Mesendoderm (in vitro differentiated cells): ENCODE data around the gene KRT80.

Experiments used
- DNase-seq: peaks from one replicate; pipeline ENCODE4 v3.0.0; 2013
- H2AK5ac ChIP-seq: 2 replicates; pipeline ENCODE4 v1.6.1; 2013; ENCODE audit warnings: low read length, inconsistent platforms
- H2BK120ac ChIP-seq: 2 replicates; pipeline ENCODE4 v1.6.1; 2013; ENCODE audit warnings: low read depth, mild to moderate bottlenecking, low read length, moderate library complexity, mixed read lengths
- H2BK15ac ChIP-seq: replicated peaks from 2 replicates; pipeline ENCODE4 v1.6.1; 2013; ENCODE audit warnings: low read depth, mild to moderate bottlenecking, moderate library complexity
- H2BK5ac ChIP-seq: 2 replicates; pipeline ENCODE4 v1.6.1; 2013; ENCODE audit warnings: low read length, inconsistent platforms
- H3K18ac ChIP-seq: 2 replicates; pipeline ENCODE4 v1.6.1; 2013; ENCODE audit warnings: mild to moderate bottlenecking, low read length, mixed read lengths
- H3K23ac ChIP-seq: one replicate; pipeline ENCODE4 v1.6.1; 2013; ENCODE audit warnings: low read length
- H3K27ac ChIP-seq: 2 replicates; pipeline ENCODE4 v1.5.1; 2013; ENCODE audit warnings: low read depth, mild to moderate bottlenecking, inconsistent platforms, low read length, moderate library complexity
- H3K27me3 ChIP-seq: 2 replicates; pipeline ENCODE4 v1.6.1; 2013; ENCODE audit warnings: low read length, control low read depth, mild to moderate bottlenecking, inconsistent platforms; ENCODE audit not compliant: insufficient read depth, poor library complexity
- H3K36me3 ChIP-seq: 2 replicates; pipeline ENCODE4 v1.6.1; 2013; ENCODE audit warnings: low read length, inconsistent platforms; ENCODE audit not compliant: control insufficient read depth, insufficient read depth
- H3K4ac ChIP-seq: one replicate; pipeline ENCODE4 v1.6.1; 2013; ENCODE audit warnings: low read depth, mild to moderate bottlenecking, low read length, moderate library complexity
- H3K4me1 ChIP-seq: 2 replicates; pipeline ENCODE4 v1.6.1; 2013; ENCODE audit warnings: low read depth, low read length, inconsistent platforms; ENCODE audit not compliant: control insufficient read depth
- H3K4me2 ChIP-seq: 2 replicates; pipeline ENCODE4 v1.6.1; 2013; ENCODE audit warnings: low read length
- H3K4me3 ChIP-seq: 2 replicates; pipeline ENCODE4 v1.5.1; 2013; ENCODE audit warnings: mild to moderate bottlenecking, low read length
- H3K56ac ChIP-seq: one replicate; pipeline ENCODE4 v1.6.1; 2013; ENCODE audit warnings: low read length
- H3K79me1 ChIP-seq: 2 replicates; pipeline ENCODE4 v1.6.1; 2013; ENCODE audit warnings: low read length, inconsistent platforms
- H3K79me2 ChIP-seq: 2 replicates; pipeline ENCODE4 v1.6.1; 2013; ENCODE audit warnings: mild to moderate bottlenecking, low read length; ENCODE audit not compliant: control insufficient read depth, insufficient read depth
- H3K9ac ChIP-seq: 2 replicates; pipeline ENCODE4 v1.6.1; 2013; ENCODE audit warnings: low read length, inconsistent platforms
- H4K5ac ChIP-seq: one replicate; pipeline ENCODE4 v1.6.1; 2013; ENCODE audit warnings: low read length
- H4K8ac ChIP-seq: one replicate; pipeline ENCODE4 v1.6.1; 2013; ENCODE audit warnings: low read depth, mild to moderate bottlenecking, control low read depth, low read length, moderate library complexity
- WGBS: extraction: QIAGEN DNeasy Blood & Tissue Kit; methylation state at CpG from one replicate; pipeline ENCODE4 v1.1.7; 2013; ENCODE audit warnings: low lambda C conversion rate, missing lambda C conversion rate; ENCODE audit not compliant: insufficient coverage; ENCODE audit errors: extremely low coverage; 5-methylcytosine and 5-hydroxymethylcytosine counted together

The KRT80 gene

DNA sequence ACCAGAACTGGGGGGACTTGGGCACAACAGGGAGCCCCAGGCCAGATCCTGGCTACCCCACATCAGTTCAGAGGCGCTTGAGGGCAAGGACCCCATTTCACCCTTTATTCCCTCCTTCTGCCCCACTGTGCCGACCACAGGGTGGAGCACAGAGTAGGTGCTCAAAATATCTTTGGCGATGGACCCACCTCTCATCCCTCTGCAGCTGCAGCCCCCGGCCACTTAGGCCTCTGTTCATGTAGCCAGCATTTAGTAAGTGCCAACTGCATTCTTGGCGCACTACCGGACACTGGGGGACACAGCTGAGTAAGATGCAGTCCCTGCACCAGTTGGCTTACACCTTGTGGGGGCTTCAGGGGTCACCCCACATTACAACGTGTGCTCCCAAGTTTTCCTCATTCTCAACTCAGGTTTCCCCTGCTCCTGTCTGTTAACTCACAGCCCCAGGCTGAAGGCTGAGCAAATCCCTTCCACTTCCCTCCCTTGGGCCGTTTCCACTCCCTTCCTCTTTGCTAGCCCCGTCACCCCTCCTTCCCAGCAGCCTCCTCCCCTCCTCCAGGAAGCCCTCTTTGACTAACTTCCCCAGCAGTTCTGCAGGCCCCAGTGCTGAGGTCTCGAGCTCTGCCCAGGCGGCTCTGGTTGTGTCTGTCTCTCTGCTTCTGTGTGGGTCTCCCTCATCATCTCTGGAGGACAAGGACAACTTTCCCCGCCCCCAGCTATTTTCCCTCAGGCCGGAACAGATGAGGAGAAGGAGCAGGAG lies 26.5 kb downstream of the KRT80 start:
- Histone ChIP-seq H3K4me1 (peaks cover 1% of the 10 kb centered on the region), H3K27ac (no peak overlapping the region), H3K18ac (no peak overlapping the region), H3K79me1 (no peaks in the 10 kb centered on the region), H3K4me3 (no peak overlapping the region), H2BK120ac (no peak overlapping the region), H2BK15ac (no peak overlapping the region), H2BK5ac (no peak overlapping the region), H4K8ac (no peak overlapping the region), H3K4ac (peak overlapping the region; percentile 5), H3K9ac (no peak overlapping the region), H3K4me2 (no peak overlapping the region), H3K23ac (no peak overlapping the region), H4K5ac (no peak overlapping the region), H3K36me3 (no peaks in the 10 kb centered on the region), H3K56ac (no peak overlapping the region), H3K79me2 (no peaks in the 10 kb centered on the region), H3K27me3 (no peaks in the 10 kb centered on the region), H2AK5ac (no peak overlapping the region)
- WGBS: no CpG with 5 or more reads among the region's 13 CpGs
- DNase-seq: no peak

- H3K4me2 ChIP-seq: no peak overlapping the region
- peaks cover 1% of the 10 kb centered on the region for H3K4me1 ChIP-seq
- H3K23ac ChIP-seq: no peak overlapping the region
- no peak overlapping the region for H2BK5ac ChIP-seq
- H3K79me2 ChIP-seq: no peaks in the 10 kb centered on the region
- H4K5ac ChIP-seq: no peak overlapping the region
- WGBS: no CpG with 5 or more reads among the region's 13 CpGs
- no peaks in the 10 kb centered on the region for H3K27me3 ChIP-seq
- no peaks in the 10 kb centered on the region for H3K36me3 ChIP-seq
- H3K79me1 ChIP-seq: no peaks in the 10 kb centered on the region
- no peak overlapping the region for H4K8ac ChIP-seq
- no peak overlapping the region for H2BK120ac ChIP-seq
- no peak overlapping the region for H3K27ac ChIP-seq
- no peak overlapping the region for H2AK5ac ChIP-seq
- no peak overlapping the region for H3K4me3 ChIP-seq
- no peak overlapping the region for H3K18ac ChIP-seq
- H3K4ac ChIP-seq: peak overlapping the region; percentile 5
- H2BK15ac ChIP-seq: no peak overlapping the region
- no peak overlapping the region for H3K9ac ChIP-seq
- DNase-seq: peak; percentile 84
- no peak overlapping the region for H3K56ac ChIP-seq
Measured at GRCh38 chr12:52164624-52165023, 27.2 kb downstream of the KRT80 start.

GRCh38 chr12:52162981-52163380 lies 28.8 kb downstream of the KRT80 start:
- Histone ChIP-seq H3K4me2 (no peak overlapping the region), H2AK5ac (no peak overlapping the region), H3K56ac (peak overlapping the region; percentile 28), H4K8ac (no peak overlapping the region), H3K18ac (no peak overlapping the region), H2BK15ac (no peak overlapping the region), H4K5ac (no peak overlapping the region), H3K36me3 (no peaks in the 10 kb centered on the region), H3K4me3 (no peak overlapping the region), H3K23ac (no peak overlapping the region), H3K9ac (no peak overlapping the region), H3K4ac (peak overlapping the region; percentile 62), H3K79me2 (no peaks in the 10 kb centered on the region), H3K79me1 (no peaks in the 10 kb centered on the region), H2BK5ac (no peak overlapping the region), H3K4me1 (peaks cover 1% of the 10 kb centered on the region), H3K27ac (no peak overlapping the region), H3K27me3 (no peaks in the 10 kb centered on the region), H2BK120ac (no peak overlapping the region)
- no CpG with 5 or more reads among the region's 3 CpGs for WGBS
- no peak for DNase-seq

DNA sequence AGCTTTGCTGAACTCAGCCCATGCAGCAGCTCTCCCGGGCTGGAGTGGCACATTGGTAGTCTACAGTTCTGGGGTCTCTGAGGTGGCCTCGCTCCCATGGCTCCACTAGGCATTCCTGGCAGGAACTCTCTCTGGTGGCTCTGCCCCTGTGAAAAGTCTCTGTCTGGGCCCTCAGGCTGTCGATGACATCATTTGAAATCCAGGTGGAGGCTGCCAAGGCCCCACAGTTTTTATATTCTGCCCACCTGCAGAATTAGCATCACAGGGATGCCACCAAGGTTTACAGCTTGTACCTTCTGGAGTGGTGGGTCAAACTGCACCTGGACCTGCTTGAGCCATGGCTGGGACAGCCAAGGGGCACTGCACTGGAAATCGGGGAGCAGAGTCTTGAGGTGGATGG lies 31.6 kb downstream of the KRT80 start:
- Histone ChIP-seq H2BK5ac (no peak overlapping the region), H3K27ac (no peak overlapping the region), H2AK5ac (no peak overlapping the region), H3K27me3 (no peaks in the 10 kb centered on the region), H3K4me2 (no peak overlapping the region), H3K79me1 (no peaks in the 10 kb centered on the region), H3K4me1 (peaks cover 1% of the 10 kb centered on the region), H3K18ac (no peak overlapping the region), H4K8ac (no peak overlapping the region), H3K4me3 (no peak overlapping the region), H3K56ac (no peak overlapping the region), H3K36me3 (no peaks in the 10 kb centered on the region), H3K9ac (no peak overlapping the region), H3K79me2 (no peaks in the 10 kb centered on the region), H2BK120ac (no peak overlapping the region), H3K23ac (no peak overlapping the region), H3K4ac (no peak overlapping the region), H2BK15ac (no peak overlapping the region), H4K5ac (no peak overlapping the region)
- DNase-seq: no peak
- WGBS: no CpG with 5 or more reads among the region's 4 CpGs

DNA sequence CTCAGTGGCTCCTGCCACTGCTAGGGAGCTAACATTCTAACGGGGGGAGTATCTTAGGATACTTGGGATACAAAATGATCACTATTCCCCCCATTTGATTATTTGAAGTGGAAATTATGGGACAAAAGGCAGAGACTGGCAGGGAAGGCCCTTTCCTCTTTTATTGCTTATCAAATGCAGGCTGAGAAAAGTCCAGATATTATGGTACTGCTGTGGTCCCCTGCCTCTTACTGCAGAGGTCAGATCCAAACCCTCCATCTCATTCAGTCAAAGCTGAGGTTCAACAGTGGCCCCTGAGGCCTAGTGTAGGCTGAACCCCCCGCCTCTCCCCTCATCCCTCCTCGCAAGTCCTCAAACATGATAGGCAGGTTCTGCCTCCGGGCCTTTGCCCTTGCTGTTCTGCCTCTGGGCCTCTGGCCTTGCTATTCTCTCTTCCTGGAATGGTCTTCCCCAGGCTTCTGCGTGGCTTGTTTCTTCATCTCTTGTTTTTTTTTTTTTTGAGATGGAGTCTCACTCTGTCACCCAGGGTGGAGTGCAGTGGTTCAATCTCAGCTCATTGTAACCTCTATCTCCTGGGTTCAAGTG lies 34.2 kb downstream of the KRT80 start:
- Histone ChIP-seq H3K56ac (no peak overlapping the region), H2BK120ac (no peak overlapping the region), H3K79me1 (no peaks in the 10 kb centered on the region), H4K8ac (no peak overlapping the region), H3K4me3 (no peak overlapping the region), H3K4ac (no peak overlapping the region), H3K18ac (no peak overlapping the region), H3K23ac (no peak overlapping the region), H3K79me2 (no peaks in the 10 kb centered on the region), H3K27ac (no peak overlapping the region), H4K5ac (no peak overlapping the region), H3K4me2 (no peak overlapping the region), H3K36me3 (no peaks in the 10 kb centered on the region), H3K9ac (no peak overlapping the region), H2BK5ac (no peak overlapping the region), H2BK15ac (no peak overlapping the region), H2AK5ac (no peak overlapping the region), H3K4me1 (no peaks in the 10 kb centered on the region), H3K27me3 (no peaks in the 10 kb centered on the region)
- WGBS: no CpG with 5 or more reads among the region's 5 CpGs
- no peak for DNase-seq
